PC-3 (cell line): ENCODE measurements around the gene KLKB1. TPM values are rescaled to one million over a fixed set of nuclear protein-coding genes. Genes with fewer than 3 reads are reported as not detected.

Experiments used
- ATAC-seq: fragments of 200-7000 bp; cut with Tn5 transposase; 2 replicates; pipeline ENCODE4 v1.9.1; 2020; ENCODE audit warnings: mild to moderate bottlenecking, moderate library complexity
- BruUV-seq: library from RNA; stranded (reverse); fragments of 400-500 nt; replicated peaks from 2 replicates; lab custom pipeline; 2021; lab: Mats Ljungman, UMichigan
- CTCF ChIA-PET: fragments of 300-600 bp; sonication (Branson Sonifier 250); formaldehyde crosslinking; loops from one replicate; lab custom pipeline; 2022; ENCODE audit warnings: antibody characterized with exemption; lab: Charles Lee
- POLR2A ChIA-PET: fragments of 300-600 bp; sonication (Branson Sonifier 250); formaldehyde crosslinking; loops from one replicate; lab custom pipeline; 2022; ENCODE audit warnings: antibody characterized with exemption; ENCODE audit not compliant: unreplicated experiment; lab: Charles Lee
- DNase-seq: peaks from one replicate; pipeline ENCODE4 v3.0.0-alpha.2; 2015
- H2AFZ ChIP-seq: fragments of 300-600 bp; sonication (generic); 2 replicates; pipeline ENCODE4 v1.6.0; 2016; ENCODE audit warnings: antibody characterized with exemption, low read length
- H3F3A ChIP-seq: fragments of 300-600 bp; sonication (generic); one replicate; pipeline ENCODE4 v1.6.0; 2017; ENCODE audit warnings: antibody characterized with exemption, low read length, control low read depth, mild to moderate bottlenecking; ENCODE audit not compliant: unreplicated experiment
- H3K27ac ChIP-seq: fragments of 300-600 bp; sonication (generic); 2 replicates; pipeline ENCODE4 v1.5.1; 2016; ENCODE audit warnings: mild to moderate bottlenecking, low read length
- H3K27me3 ChIP-seq: fragments of 300-600 bp; sonication (generic); 2 replicates; pipeline ENCODE4 v1.6.1; 2016; ENCODE audit warnings: low read length, mixed read lengths
- H3K36me3 ChIP-seq: fragments of 300-600 bp; sonication (generic); 2 replicates; pipeline ENCODE4 v1.6.1; 2016; ENCODE audit warnings: low read depth, mixed run types, low read length, mixed read lengths
- H3K4me1 ChIP-seq: fragments of 300-600 bp; sonication (generic); 2 replicates; pipeline ENCODE4 v1.5.1; 2016; ENCODE audit warnings: low read length; ENCODE audit not compliant: insufficient read depth
- H3K4me2 ChIP-seq: fragments of 300-600 bp; sonication (generic); 2 replicates; pipeline ENCODE4 v1.6.0; 2016; ENCODE audit warnings: low read length
- H3K4me3 ChIP-seq: fragments of 300-600 bp; sonication (generic); 2 replicates; pipeline ENCODE4 v1.5.1; 2016; ENCODE audit warnings: mild to moderate bottlenecking, low read length, mixed read lengths
- H3K79me2 ChIP-seq: fragments of 300-600 bp; sonication (generic); 2 replicates; pipeline ENCODE4 v1.6.1; 2017; ENCODE audit warnings: low read length, mixed read lengths
- H3K9ac ChIP-seq: fragments of 300-600 bp; sonication (generic); 2 replicates; pipeline ENCODE4 v1.6.0; 2016; ENCODE audit warnings: mild to moderate bottlenecking, low read length
- H3K9me2 ChIP-seq: fragments of 300-600 bp; sonication (generic); replicated peaks from 2 replicates; pipeline ENCODE4 v1.6.1; 2016; ENCODE audit warnings: mixed run types, low read length, mixed read lengths
- H3K9me3 ChIP-seq: fragments of 300-600 bp; sonication (generic); 2 replicates; pipeline ENCODE4 v1.6.1; 2016; ENCODE audit warnings: low read length, mixed read lengths
- H4K20me1 ChIP-seq: fragments of 300-600 bp; sonication (generic); 2 replicates; pipeline ENCODE4 v1.6.1; 2016; ENCODE audit warnings: low read length, mixed read lengths
- EZH2 ChIP-seq: fragments of 300-600 bp; sonication (generic); IDR thresholded peaks from one replicate; pipeline ENCODE4 v1.6.1; 2017; ENCODE audit warnings: antibody characterized with exemption, mild to moderate bottlenecking, low read length; ENCODE audit not compliant: unreplicated experiment
- EZH2phosphoT487 ChIP-seq: fragments of 300-600 bp; sonication (generic); IDR thresholded peaks from 2 replicates; pipeline ENCODE4 v1.6.1; 2018; ENCODE audit warnings: mild to moderate bottlenecking, antibody characterized with exemption, low read length, borderline replicate concordance
- intact Hi-C: fragments of 100-400 bp; cut with micrococcal nuclease; formaldehyde crosslinking; loops from 2 replicates; pipeline ENCODE4 v1.9.0; 2023
- total RNA-seq: library from RNA; depleted of rRNA; stranded (reverse); fragments of >200 nt; gene quantifications from 2 replicates; pipeline ENCODE4 v1.2.3, GENCODE V29; 2014
- TF ChIP-seq, protein P1 (sequence below): fragments of 300-600 bp; sonication (generic); conservative IDR thresholded peaks from 2 replicates; pipeline ENCODE4 v1.5.1; 2017; ENCODE audit warnings: antibody characterized with exemption, low read depth, mild to moderate bottlenecking, low read length

Gene KLKB1
- total RNA-seq, 1 experiment from 2014 or later: not detected

- CTCF ChIA-PET: no interaction called here
- no peaks in the 10 kb centered on the region for H3K36me3 ChIP-seq
Measured at GRCh38 chr4:186300659-186301390, 73.5 kb downstream of the KLKB1 start.

DNA sequence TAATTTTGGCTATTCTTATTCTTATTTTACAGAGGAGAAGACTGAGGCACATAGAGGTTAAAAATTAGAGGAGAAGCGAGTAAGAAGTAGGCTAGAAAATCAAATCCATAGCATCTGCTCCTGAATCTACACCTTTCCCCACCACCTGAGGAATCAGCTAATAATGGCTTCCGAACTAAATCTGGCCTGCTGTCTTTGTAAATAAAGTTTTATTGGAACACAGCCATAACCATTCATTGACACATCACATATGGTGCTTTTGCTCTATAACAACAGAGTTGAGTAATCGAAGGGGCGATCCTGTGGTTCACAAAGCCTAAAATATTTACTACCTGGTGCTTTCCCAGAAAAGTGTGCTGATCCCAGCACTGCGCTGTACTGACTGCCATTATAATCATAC is 76.9 kb downstream of the KLKB1 start:
- TF ChIP-seq EZH2 (no peak), EZH2phosphoT487 (no peak)
- TF ChIP-seq, protein P1, sequence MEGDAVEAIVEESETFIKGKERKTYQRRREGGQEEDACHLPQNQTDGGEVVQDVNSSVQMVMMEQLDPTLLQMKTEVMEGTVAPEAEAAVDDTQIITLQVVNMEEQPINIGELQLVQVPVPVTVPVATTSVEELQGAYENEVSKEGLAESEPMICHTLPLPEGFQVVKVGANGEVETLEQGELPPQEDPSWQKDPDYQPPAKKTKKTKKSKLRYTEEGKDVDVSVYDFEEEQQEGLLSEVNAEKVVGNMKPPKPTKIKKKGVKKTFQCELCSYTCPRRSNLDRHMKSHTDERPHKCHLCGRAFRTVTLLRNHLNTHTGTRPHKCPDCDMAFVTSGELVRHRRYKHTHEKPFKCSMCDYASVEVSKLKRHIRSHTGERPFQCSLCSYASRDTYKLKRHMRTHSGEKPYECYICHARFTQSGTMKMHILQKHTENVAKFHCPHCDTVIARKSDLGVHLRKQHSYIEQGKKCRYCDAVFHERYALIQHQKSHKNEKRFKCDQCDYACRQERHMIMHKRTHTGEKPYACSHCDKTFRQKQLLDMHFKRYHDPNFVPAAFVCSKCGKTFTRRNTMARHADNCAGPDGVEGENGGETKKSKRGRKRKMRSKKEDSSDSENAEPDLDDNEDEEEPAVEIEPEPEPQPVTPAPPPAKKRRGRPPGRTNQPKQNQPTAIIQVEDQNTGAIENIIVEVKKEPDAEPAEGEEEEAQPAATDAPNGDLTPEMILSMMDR: no peak
- H3K27ac ChIP-seq: no peak overlapping the region
- no peak overlapping the region for H3K4me2 ChIP-seq
- H4K20me1 ChIP-seq: no peaks in the 10 kb centered on the region
- H3K27me3 ChIP-seq: peaks cover 34% of the 10 kb centered on the region
- no TSS peak for BruUV-seq
- CTCF ChIA-PET: no interaction called here
- no peaks in the 10 kb centered on the region for H3K36me3 ChIP-seq
- no peak overlapping the region for H3K9ac ChIP-seq
- DNase-seq (no peak), ATAC-seq (no peak)
- H3K79me2 ChIP-seq: no peaks in the 10 kb centered on the region
- no peaks in the 10 kb centered on the region for H3K4me1 ChIP-seq
- H3K4me3 ChIP-seq: no peak overlapping the region
- intact Hi-C loops: no loop called here
- no peaks in the 10 kb centered on the region for H3K9me3 ChIP-seq
- no peaks in the 10 kb centered on the region for H3F3A ChIP-seq
- no peaks in the 10 kb centered on the region for H3K9me2 ChIP-seq
- no peak overlapping the region for H2AFZ ChIP-seq
- POLR2A ChIA-PET: no interaction called here

More at GRCh38 chr4:186300659-186301390, 73.5 kb downstream of the KLKB1 start:
- POLR2A ChIA-PET: no interaction called here
- no peaks in the 10 kb centered on the region for H3K4me1 ChIP-seq
- intact Hi-C loops: no loop called here
- H4K20me1 ChIP-seq: no peaks in the 10 kb centered on the region
- no peaks in the 10 kb centered on the region for H3K9me3 ChIP-seq
- no peak for ATAC-seq
- no peaks in the 10 kb centered on the region for H3F3A ChIP-seq
- H3K79me2 ChIP-seq: no peaks in the 10 kb centered on the region
- no peak overlapping the region for H3K27ac ChIP-seq
- no peak for DNase-seq
- no peaks in the 10 kb centered on the region for H3K9me2 ChIP-seq
- H3K4me2 ChIP-seq: no peak overlapping the region
- H3K4me3 ChIP-seq: no peak overlapping the region
- no peak overlapping the region for H2AFZ ChIP-seq
- peaks cover 20% of the 10 kb centered on the region for H3K27me3 ChIP-seq
- BruUV-seq: no TSS peak
- no peak overlapping the region for H3K9ac ChIP-seq
- TF ChIP-seq, protein P1: no peak
- no peak for TF ChIP-seq EZH2phosphoT487
- TF ChIP-seq EZH2: no peak

DNA sequence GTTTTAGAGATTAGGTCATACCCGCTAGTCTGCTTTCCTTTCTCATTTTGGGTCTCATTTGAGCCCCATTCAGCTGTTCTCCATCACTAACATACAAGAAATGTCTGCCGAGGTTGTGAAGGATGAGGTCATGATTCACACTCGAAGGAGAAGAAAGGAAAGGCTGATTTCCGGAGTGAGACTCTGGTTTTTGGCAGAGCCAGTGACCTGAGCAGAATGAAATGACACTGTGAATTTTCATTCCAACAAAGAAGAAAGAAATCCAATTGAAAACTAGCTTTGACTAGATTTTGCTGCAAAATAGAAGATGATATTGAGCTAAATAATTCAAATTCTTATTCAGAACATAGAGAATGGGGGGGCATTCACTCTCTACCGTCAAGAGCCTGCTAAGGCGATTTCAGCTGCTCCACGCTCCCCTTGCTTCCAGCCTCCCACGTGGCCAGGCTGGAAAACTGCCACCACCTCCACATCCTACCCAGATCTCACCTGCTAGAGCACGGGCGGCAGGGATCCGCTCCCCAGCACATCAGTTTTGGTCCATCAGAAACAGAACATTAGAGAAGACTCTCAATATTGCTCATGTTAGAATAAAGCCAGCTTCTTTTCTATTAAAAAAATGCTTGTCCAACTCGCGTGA is 77.7 kb downstream of the KLKB1 start:
- TF ChIP-seq, protein P1: no peak
- no peak for TF ChIP-seq EZH2phosphoT487
- no peak for TF ChIP-seq EZH2
- no peaks in the 10 kb centered on the region for H3K79me2 ChIP-seq
- CTCF ChIA-PET: no interaction called here
- no peaks in the 10 kb centered on the region for H3K9me3 ChIP-seq
- H3K9ac ChIP-seq: no peak overlapping the region
- H2AFZ ChIP-seq: no peak overlapping the region
- no peaks in the 10 kb centered on the region for H3F3A ChIP-seq
- POLR2A ChIA-PET: no interaction called here
- no peak overlapping the region for H3K27ac ChIP-seq
- H3K4me1 ChIP-seq: no peaks in the 10 kb centered on the region
- no peak for ATAC-seq
- no peak for DNase-seq
- no peaks in the 10 kb centered on the region for H3K36me3 ChIP-seq
- no peaks in the 10 kb centered on the region for H3K9me2 ChIP-seq
- no peaks in the 10 kb centered on the region for H4K20me1 ChIP-seq
- intact Hi-C loops: no loop called here
- no peak overlapping the region for H3K4me3 ChIP-seq
- no TSS peak for BruUV-seq
- no peak overlapping the region for H3K4me2 ChIP-seq
- H3K27me3 ChIP-seq: peaks cover 38% of the 10 kb centered on the region
